Measurements from ENCODE around the gene USP15.

- no peak for TF ChIP-seq CTCF (IDR thresholded peaks at IDR 0.05; ENCODE audit: low read length)
- TF ChIP-seq EZH2 (optimal IDR thresholded peaks at IDR 0.05; ENCODE audit: low read depth, low read length), result no peak
Observed at GRCh38 chr12:62351326-62351725, 91.1 kb downstream of the USP15 start.

All from MM.1S (cell line).